Smooth muscle cell (in vitro differentiated cells): ENCODE data around the gene WDR59. TPM values are rescaled to one million over a fixed set of nuclear protein-coding genes. Genes with fewer than 3 reads are reported as not detected.

Experiments used
- DNase-seq: peaks from one replicate; lab custom pipeline; 2025; ENCODE audit not compliant: unreplicated experiment; lab: John Stamatoyannopoulos, UW
- H2AFZ ChIP-seq: fragments of 200-600 bp; sonication (generic); 2 replicates; pipeline ENCODE4 v1.6.0; 2016; ENCODE audit warnings: antibody characterized with exemption, low read depth, mild to moderate bottlenecking
- H3F3A ChIP-seq: fragments of 200-600 bp; sonication (generic); 2 replicates; pipeline ENCODE4 v1.6.0; 2017; ENCODE audit warnings: antibody characterized with exemption, low read depth
- H3K27ac ChIP-seq: fragments of 200-600 bp; sonication (generic); 2 replicates; pipeline ENCODE4 v1.5.1; 2016; ENCODE audit warnings: low read depth, mild to moderate bottlenecking
- H3K27me3 ChIP-seq: fragments of 200-600 bp; sonication (generic); 2 replicates; pipeline ENCODE4 v1.6.1; 2016; ENCODE audit warnings: low read depth, mild to moderate bottlenecking
- H3K36me3 ChIP-seq: fragments of 200-600 bp; sonication (generic); 2 replicates; pipeline ENCODE4 v1.5.1; 2016; ENCODE audit warnings: low read depth
- H3K4me1 ChIP-seq: fragments of 200-600 bp; sonication (generic); 2 replicates; pipeline ENCODE4 v1.5.1; 2016; ENCODE audit warnings: low read depth
- H3K4me2 ChIP-seq: fragments of 200-600 bp; sonication (generic); 2 replicates; pipeline ENCODE4 v1.6.0; 2016; ENCODE audit warnings: mild to moderate bottlenecking
- H3K4me3 ChIP-seq: fragments of 200-600 bp; sonication (generic); 2 replicates; pipeline ENCODE4 v1.5.1; 2016; ENCODE audit warnings: mild to moderate bottlenecking
- H3K79me2 ChIP-seq: fragments of 200-600 bp; sonication (generic); 2 replicates; pipeline ENCODE4 v1.6.0; 2016; ENCODE audit warnings: low read depth, mild to moderate bottlenecking
- H3K9ac ChIP-seq: fragments of 200-600 bp; sonication (generic); 2 replicates; pipeline ENCODE4 v1.6.0; 2016; ENCODE audit warnings: low read depth
- H3K9me3 ChIP-seq: fragments of 200-600 bp; sonication (generic); replicated peaks from 2 replicates; pipeline ENCODE4 v1.5.1; 2016; ENCODE audit warnings: low read depth
- H4K20me1 ChIP-seq: fragments of 200-600 bp; sonication (generic); 2 replicates; pipeline ENCODE4 v1.6.0; 2016; ENCODE audit warnings: low read depth
- WGBS: methylation state at CpG from one replicate; pipeline ENCODE4 v1.1.7; 2016; ENCODE audit warnings: low lambda C conversion rate; 5-methylcytosine and 5-hydroxymethylcytosine counted together
- polyA plus RNA-seq: library from polyadenylated mRNA; unstranded; fragments of >200 nt; fragmentation: Nextera tagmentation; extraction: Ambion mirVana; gene quantifications from 2 replicates; pipeline ENCODE4 v1.2.1, GENCODE V29; 2016
- total RNA-seq: library from RNA; depleted of rRNA; stranded (reverse); fragments of >200 nt; gene quantifications from 2 replicates; pipeline ENCODE4 v1.2.3, GENCODE V29; 2014
- TF ChIP-seq, protein P1 (sequence below): fragments of 200-600 bp; sonication (generic); IDR thresholded peaks from 2 replicates; pipeline ENCODE4 v1.5.1; 2017; ENCODE audit warnings: borderline replicate concordance, mild to moderate bottlenecking, antibody characterized with exemption; ENCODE audit not compliant: insufficient read depth, poor library complexity, severe bottlenecking

WDR59 gene
- total and polyA plus RNA-seq, 2 experiments from 2014 or later = 14.3 to 19.2 TPM

DNA sequence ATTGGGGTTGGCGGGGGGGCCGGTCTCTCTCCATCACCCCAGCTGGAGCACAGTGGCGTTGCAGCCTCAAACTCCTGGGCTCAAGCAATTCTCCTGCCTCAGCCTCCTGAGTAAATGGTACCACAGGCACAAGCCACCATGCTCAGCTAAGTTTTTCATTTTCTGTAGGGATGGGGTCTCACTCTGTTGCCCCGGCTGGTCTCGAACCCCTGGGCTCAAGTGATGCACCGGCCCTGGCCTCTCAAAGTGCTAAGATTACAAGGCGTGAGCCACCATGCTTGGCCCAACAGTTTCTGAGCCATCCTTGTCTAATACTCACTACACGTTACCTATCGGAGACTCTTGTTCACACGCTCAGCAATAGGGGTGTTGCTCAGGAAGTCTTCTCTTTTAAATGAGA is 11.6 kb downstream of the WDR59 start:
- no peak overlapping the region for H3K4me2 ChIP-seq
- no peak overlapping the region for H3K4me3 ChIP-seq
- H3K79me2 ChIP-seq = no peaks in the 10 kb centered on the region
- peaks cover 22% of the 10 kb centered on the region for H4K20me1 ChIP-seq
- H3K9ac ChIP-seq = no peak overlapping the region
- H3K4me1 ChIP-seq = no peaks in the 10 kb centered on the region
- no peaks in the 10 kb centered on the region for H3K36me3 ChIP-seq
- no peaks in the 10 kb centered on the region for H3K27me3 ChIP-seq
- no peak for DNase-seq
- no peaks in the 10 kb centered on the region for H3F3A ChIP-seq
- H2AFZ ChIP-seq = no peak overlapping the region
- H3K27ac ChIP-seq = no peak overlapping the region
- TF ChIP-seq, protein P1, sequence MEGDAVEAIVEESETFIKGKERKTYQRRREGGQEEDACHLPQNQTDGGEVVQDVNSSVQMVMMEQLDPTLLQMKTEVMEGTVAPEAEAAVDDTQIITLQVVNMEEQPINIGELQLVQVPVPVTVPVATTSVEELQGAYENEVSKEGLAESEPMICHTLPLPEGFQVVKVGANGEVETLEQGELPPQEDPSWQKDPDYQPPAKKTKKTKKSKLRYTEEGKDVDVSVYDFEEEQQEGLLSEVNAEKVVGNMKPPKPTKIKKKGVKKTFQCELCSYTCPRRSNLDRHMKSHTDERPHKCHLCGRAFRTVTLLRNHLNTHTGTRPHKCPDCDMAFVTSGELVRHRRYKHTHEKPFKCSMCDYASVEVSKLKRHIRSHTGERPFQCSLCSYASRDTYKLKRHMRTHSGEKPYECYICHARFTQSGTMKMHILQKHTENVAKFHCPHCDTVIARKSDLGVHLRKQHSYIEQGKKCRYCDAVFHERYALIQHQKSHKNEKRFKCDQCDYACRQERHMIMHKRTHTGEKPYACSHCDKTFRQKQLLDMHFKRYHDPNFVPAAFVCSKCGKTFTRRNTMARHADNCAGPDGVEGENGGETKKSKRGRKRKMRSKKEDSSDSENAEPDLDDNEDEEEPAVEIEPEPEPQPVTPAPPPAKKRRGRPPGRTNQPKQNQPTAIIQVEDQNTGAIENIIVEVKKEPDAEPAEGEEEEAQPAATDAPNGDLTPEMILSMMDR = no peak
- no peaks in the 10 kb centered on the region for H3K9me3 ChIP-seq
- 97% methylated on average over 10 of the region's 10 CpGs for WGBS

DNA sequence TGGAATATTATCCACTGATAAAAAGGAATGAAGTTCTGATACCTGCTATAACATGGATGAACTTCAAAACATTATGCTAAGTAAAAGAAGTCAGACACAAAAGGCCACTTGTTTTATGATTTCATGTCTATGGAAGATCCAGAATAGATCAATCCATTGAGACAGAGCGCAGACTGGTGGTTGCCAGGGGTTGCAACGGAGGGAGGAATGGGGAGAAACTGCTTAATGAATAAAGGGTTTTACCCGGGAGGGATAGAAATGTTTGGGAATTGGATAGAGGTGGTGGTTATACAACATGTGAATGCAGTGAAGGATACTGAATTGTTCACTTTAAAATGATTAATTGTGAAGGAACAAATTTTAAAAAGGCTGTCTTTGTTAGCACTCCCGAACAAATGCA is 30.2 kb downstream of the WDR59 start:
- no peaks in the 10 kb centered on the region for H3K79me2 ChIP-seq
- no peaks in the 10 kb centered on the region for H3F3A ChIP-seq
- TF ChIP-seq, protein P1 = no peak
- no peak overlapping the region for H3K9ac ChIP-seq
- no peak overlapping the region for H3K27ac ChIP-seq
- H4K20me1 ChIP-seq = no peaks in the 10 kb centered on the region
- H3K4me2 ChIP-seq = no peak overlapping the region
- H2AFZ ChIP-seq = no peak overlapping the region
- DNase-seq = no peak
- whole genome bisulfite sequencing = 96% methylated on average over 4 of the region's 4 CpGs
- no peak overlapping the region for H3K4me3 ChIP-seq
- no peaks in the 10 kb centered on the region for H3K27me3 ChIP-seq
- H3K4me1 ChIP-seq = no peaks in the 10 kb centered on the region
- H3K36me3 ChIP-seq = peaks cover 10% of the 10 kb centered on the region
- no peaks in the 10 kb centered on the region for H3K9me3 ChIP-seq

DNA sequence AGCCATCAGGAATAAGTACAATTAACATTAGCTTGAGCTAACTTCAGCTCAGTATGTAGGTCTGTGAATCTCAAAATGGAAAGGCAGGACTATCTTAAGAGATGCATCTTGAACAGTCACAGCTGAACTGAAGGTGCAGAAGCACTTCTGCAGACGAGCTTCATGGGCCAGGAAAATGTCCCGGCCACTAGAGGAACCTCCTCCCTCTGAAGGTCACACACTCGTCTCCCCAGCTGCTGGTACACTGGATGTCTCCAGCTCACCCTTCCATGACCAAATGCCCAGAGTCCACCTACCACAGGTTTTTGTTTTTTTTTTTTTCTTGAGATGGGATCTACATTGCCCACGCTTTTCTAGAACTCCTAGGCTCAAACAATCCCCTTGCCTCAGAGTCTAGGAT is 33.2 kb downstream of the WDR59 start:
- 98% methylated on average over 4 of the region's 4 CpGs for WGBS
- peaks cover 15% of the 10 kb centered on the region for H3K36me3 ChIP-seq
- no peaks in the 10 kb centered on the region for H3K9me3 ChIP-seq
- H3K4me3 ChIP-seq = no peak overlapping the region
- H3K4me1 ChIP-seq = no peaks in the 10 kb centered on the region
- TF ChIP-seq, protein P1 = no peak
- no peaks in the 10 kb centered on the region for H3K27me3 ChIP-seq
- H3K27ac ChIP-seq = no peak overlapping the region
- H3K9ac ChIP-seq = no peak overlapping the region
- H4K20me1 ChIP-seq = no peaks in the 10 kb centered on the region
- no peak overlapping the region for H2AFZ ChIP-seq
- no peak overlapping the region for H3K4me2 ChIP-seq
- H3K79me2 ChIP-seq = no peaks in the 10 kb centered on the region
- H3F3A ChIP-seq = no peaks in the 10 kb centered on the region
- no peak for DNase-seq

DNA sequence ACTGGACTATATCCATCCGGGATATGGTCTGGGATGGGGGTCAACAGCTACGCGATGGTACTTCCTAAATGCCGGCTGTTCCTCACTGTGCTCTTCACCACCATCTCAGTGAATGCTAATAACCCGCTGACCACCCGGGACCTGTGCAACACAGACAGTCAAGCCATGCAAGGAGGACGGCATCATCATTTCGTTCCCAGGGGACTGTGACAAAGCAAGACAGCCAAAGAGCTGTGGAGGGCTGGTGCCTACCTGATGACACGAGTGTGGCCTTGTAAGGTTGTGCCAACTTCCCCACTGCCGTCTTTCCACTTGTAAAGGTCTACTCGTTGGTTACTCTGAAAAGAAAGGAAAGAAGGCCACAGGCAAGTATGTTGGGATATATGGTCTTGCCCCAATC is 33.7 kb downstream of the WDR59 start:
- Histone ChIP-seq H3K27me3 (no peaks in the 10 kb centered on the region), H3K79me2 (no peaks in the 10 kb centered on the region), H3F3A (no peaks in the 10 kb centered on the region), H3K4me1 (no peaks in the 10 kb centered on the region), H3K9me3 (no peaks in the 10 kb centered on the region), H3K27ac (no peak overlapping the region), H3K4me2 (no peak overlapping the region), H3K36me3 (peaks cover 12% of the 10 kb centered on the region), H2AFZ (no peak overlapping the region), H3K4me3 (no peak overlapping the region), H4K20me1 (no peaks in the 10 kb centered on the region), H3K9ac (no peak overlapping the region)
- TF ChIP-seq, protein P1 = no peak
- no peak for DNase-seq
- 97% methylated on average over 11 of the region's 11 CpGs for WGBS
